CD4-positive, alpha-beta T cell treated with Interleukin-10 for 1 hour (primary cell): ENCODE data around the gene SPNS2.

Source experiments
- DNase-seq: peaks from one replicate; pipeline ENCODE4 v3.0.0-alpha.2; 2020

SPNS2 gene

GRCh38 chr17:4504188-4504587 lies 5.5 kb downstream of the SPNS2 start:
- no peak for DNase-seq

- no peak for DNase-seq
Measured at GRCh38 chr17:4505187-4505586, 6.5 kb downstream of the SPNS2 start.

- no peak for DNase-seq
Measured at GRCh38 chr17:4506175-4506813, 7.6 kb downstream of the SPNS2 start.

GRCh38 chr17:4506892-4507291 lies 8.2 kb downstream of the SPNS2 start:
- no peak for DNase-seq

- DNase-seq = no peak
Measured at GRCh38 chr17:4507361-4508111, 8.9 kb downstream of the SPNS2 start.

GRCh38 chr17:4508207-4508606 lies 9.5 kb downstream of the SPNS2 start:
- no peak for DNase-seq

- peak; percentile 19 for DNase-seq
Measured at GRCh38 chr17:4509401-4509800, 10.7 kb downstream of the SPNS2 start.

- DNase-seq = no peak
Measured at GRCh38 chr17:4509923-4510617, 11.4 kb downstream of the SPNS2 start.

- no peak for DNase-seq
Measured at GRCh38 chr17:4510618-4510941, 11.9 kb downstream of the SPNS2 start.

- no peak for DNase-seq
Measured at GRCh38 chr17:4511199-4511932, 12.7 kb downstream of the SPNS2 start.

- DNase-seq = no peak
Measured at GRCh38 chr17:4512156-4513112, 13.8 kb downstream of the SPNS2 start.

GRCh38 chr17:4513113-4514032 lies 14.7 kb downstream of the SPNS2 start:
- DNase-seq = no peak

- DNase-seq = no peak
Measured at GRCh38 chr17:4514206-4514605, 15.5 kb downstream of the SPNS2 start.

- no peak for DNase-seq
Measured at GRCh38 chr17:4514779-4515178, 16.1 kb downstream of the SPNS2 start.

- no peak for DNase-seq
Measured at GRCh38 chr17:4515501-4515900, 16.8 kb downstream of the SPNS2 start.

GRCh38 chr17:4516735-4517134 lies 18.1 kb downstream of the SPNS2 start:
- no peak for DNase-seq

- DNase-seq = no peak
Measured at GRCh38 chr17:4518901-4519300, 20.2 kb downstream of the SPNS2 start.

GRCh38 chr17:4519361-4519788 lies 20.7 kb downstream of the SPNS2 start:
- DNase-seq = no peak

GRCh38 chr17:4520060-4520893 lies 21.6 kb downstream of the SPNS2 start:
- DNase-seq = no peak
